HepG2 (cell line): ENCODE data around the gene ACE. TPM values are rescaled to one million over a fixed set of nuclear protein-coding genes. Genes with fewer than 3 reads are reported as not detected.
A peak's percentile ranks its signal among the peaks of the same experiment; 100 is the strongest.

ENCODE experiments used
- ARNTL ChIP-seq: sonication (generic); formaldehyde crosslinking; IDR thresholded peaks from 2 replicates; pipeline ENCODE4 v1.4.0; 2020; ENCODE audit warnings: mild to moderate bottlenecking, missing genetic modification reagents
- DDIT3 ChIP-seq: sonication (generic); formaldehyde crosslinking; IDR thresholded peaks from 2 replicates; pipeline ENCODE4 v1.4.0; 2020; ENCODE audit warnings: mild to moderate bottlenecking, missing genetic modification reagents
- FOXJ3 ChIP-seq: sonication (generic); formaldehyde crosslinking; IDR thresholded peaks from 2 replicates; pipeline ENCODE4 v1.4.0; 2020; ENCODE audit warnings: missing genetic modification reagents, mild to moderate bottlenecking, borderline replicate concordance
- GTF3A ChIP-seq: sonication (generic); formaldehyde crosslinking; conservative IDR thresholded peaks from 2 replicates; pipeline ENCODE4 v1.4.0; 2020; ENCODE audit warnings: mild to moderate bottlenecking, missing genetic modification reagents
- HDAC2 ChIP-seq: sonication (generic); formaldehyde crosslinking; IDR thresholded peaks from 2 replicates; pipeline ENCODE4 v1.4.0; 2020; ENCODE audit warnings: missing genetic modification reagents
- IRX3 ChIP-seq: sonication (generic); formaldehyde crosslinking; IDR thresholded peaks from 2 replicates; pipeline ENCODE4 v1.8.1; 2023; ENCODE audit warnings: mild to moderate bottlenecking, low read depth, missing genetic modification reagents, borderline replicate concordance
- KLF13 ChIP-seq: sonication (generic); formaldehyde crosslinking; IDR thresholded peaks from 2 replicates; pipeline ENCODE4 v1.4.0; 2020; ENCODE audit warnings: mild to moderate bottlenecking, missing genetic modification reagents
- NCOR1 ChIP-seq: fragments of 200-600 bp; sonication (generic); IDR thresholded peaks from 2 replicates; pipeline ENCODE4 v1.7.0; 2017; ENCODE audit warnings: antibody characterized with exemption, low read length, borderline replicate concordance
- PAWR ChIP-seq: sonication (generic); formaldehyde crosslinking; IDR thresholded peaks from 2 replicates; pipeline ENCODE4 v1.4.0; 2020; ENCODE audit warnings: missing genetic modification reagents, mild to moderate bottlenecking, borderline replicate concordance
- RCOR2 ChIP-seq: IDR thresholded peaks from 2 replicates; pipeline ENCODE4 v1.6.1; 2016; ENCODE audit warnings: missing biosample characterization, missing genetic modification reagents
- RORA ChIP-seq: sonication (generic); formaldehyde crosslinking; IDR thresholded peaks from 2 replicates; pipeline ENCODE4 v1.5.0; 2020; ENCODE audit warnings: mild to moderate bottlenecking, missing genetic modification reagents, moderate library complexity
- RXRB ChIP-seq: IDR thresholded peaks from 2 replicates; pipeline ENCODE4 v1.6.1; 2016; ENCODE audit warnings: borderline replicate concordance, missing genetic modification reagents, missing compliant biosample characterization
- TMF1 ChIP-seq: sonication (generic); formaldehyde crosslinking; IDR thresholded peaks from 2 replicates; pipeline ENCODE4 v1.8.1; 2022; ENCODE audit warnings: low read depth, missing genetic modification reagents
- ZFYVE20 ChIP-seq: sonication (generic); formaldehyde crosslinking; IDR thresholded peaks from 2 replicates; pipeline ENCODE4 v1.8.0; 2023; ENCODE audit warnings: low read depth, mild to moderate bottlenecking, moderate library complexity, missing genetic modification reagents, borderline replicate concordance
- ZIK1 ChIP-seq: sonication (generic); formaldehyde crosslinking; IDR thresholded peaks from 2 replicates; pipeline ENCODE4 v1.5.0; 2020; ENCODE audit warnings: mild to moderate bottlenecking, low read depth, missing genetic modification reagents, borderline replicate concordance
- ZMYM4 ChIP-seq: sonication (generic); formaldehyde crosslinking; IDR thresholded peaks from 2 replicates; pipeline ENCODE4 v1.8.1; 2023; ENCODE audit warnings: mild to moderate bottlenecking, missing genetic modification reagents
- ZNF124 ChIP-seq: sonication (generic); formaldehyde crosslinking; IDR thresholded peaks from 2 replicates; pipeline ENCODE4 v1.4.0; 2020; ENCODE audit warnings: missing genetic modification reagents
- ZNF143 ChIP-seq: sonication (generic); formaldehyde crosslinking; IDR thresholded peaks from 2 replicates; pipeline ENCODE4 v1.4.0; 2020; ENCODE audit warnings: missing genetic modification reagents
- ZNF256 ChIP-seq: sonication (generic); formaldehyde crosslinking; conservative IDR thresholded peaks from 2 replicates; pipeline ENCODE4 v1.4.0; 2020; ENCODE audit warnings: missing genetic modification reagents
- ZNF382 ChIP-seq: sonication (generic); formaldehyde crosslinking; IDR thresholded peaks from 2 replicates; pipeline ENCODE4 v1.5.0; 2020; ENCODE audit warnings: missing genetic modification reagents, mild to moderate bottlenecking, borderline replicate concordance
- ZNF431 ChIP-seq: sonication (generic); formaldehyde crosslinking; IDR thresholded peaks from 2 replicates; pipeline ENCODE4 v1.9.0; 2022; ENCODE audit warnings: missing genetic modification reagents, low read depth, mild to moderate bottlenecking, borderline replicate concordance
- ZNF513 ChIP-seq: sonication (generic); formaldehyde crosslinking; conservative IDR thresholded peaks from 2 replicates; pipeline ENCODE4 v1.5.0; 2020; ENCODE audit warnings: missing genetic modification reagents
- ZNF556 ChIP-seq: sonication (generic); formaldehyde crosslinking; IDR thresholded peaks from 2 replicates; pipeline ENCODE4 v1.4.0; 2020; ENCODE audit warnings: mild to moderate bottlenecking, missing genetic modification reagents, borderline replicate concordance
- ZNF615 ChIP-seq: sonication (generic); formaldehyde crosslinking; IDR thresholded peaks from 2 replicates; pipeline ENCODE4 v1.5.0; 2020; ENCODE audit warnings: mild to moderate bottlenecking, missing genetic modification reagents, borderline replicate concordance
- ZNF639 ChIP-seq: conservative IDR thresholded peaks from 2 replicates; pipeline ENCODE4 v1.6.1; 2018; ENCODE audit warnings: missing genetic modification reagents
- ZNF777 ChIP-seq: sonication (generic); formaldehyde crosslinking; IDR thresholded peaks from 2 replicates; pipeline ENCODE4 v1.4.0; 2020; ENCODE audit warnings: missing genetic modification reagents
- ZNF891 ChIP-seq: sonication (generic); formaldehyde crosslinking; IDR thresholded peaks from 2 replicates; pipeline ENCODE4 v1.5.0; 2020; ENCODE audit warnings: mild to moderate bottlenecking, missing genetic modification reagents
- polyA plus RNA-seq, 8 experiments: library from polyadenylated mRNA; depleted of rRNA in 3 of 8; stranded (reverse) in 7 of 8; unstranded in 1 of 8; fragments of >200 nt; fragmentation: Illumina TruSeq in 4 of 8; extraction: Trizol in 4 of 8; gene quantifications; 2 replicates each; pipeline versions ENCODE4 v1.2.1 to v1.2.3, GENCODE V29; 2011 to 2016; ENCODE audit warnings: low read depth in 4 of 8, missing spikeins in 1 of 8, mixed read lengths in 1 of 8; ENCODE audit not compliant: insufficient read depth in 1 of 8
- total RNA-seq, 5 experiments: library from RNA; depleted of rRNA; stranded (reverse); fragments of >200 nt; fragmentation: Illumina TruSeq; extraction: Trizol; gene quantifications; 2 replicates each; pipeline ENCODE4 v1.2.3, GENCODE V29; 2016; ENCODE audit warnings: low read depth in 1 of 5

ACE gene
- total and polyA plus RNA-seq, 2 of the 13 experiments (the other 11 are each of a cell fraction or from before 2014, with no cell fraction given): 0.08 to 0.13 TPM

- TF ChIP-seq GTF3A (CRISPR knock-in tag): no peak
- TF ChIP-seq ZNF143 (CRISPR knock-in tag): 0 out of 2 replicates have a peak, but pooled peaks have one; percentile 29
- no peak for TF ChIP-seq RORA (CRISPR knock-in tag)
- peak; percentile 78 for TF ChIP-seq RCOR2
- TF ChIP-seq FOXJ3 (CRISPR knock-in tag): peak; percentile 84; the same call in 1 of the 2 replicates
- peak; percentile 77 for TF ChIP-seq IRX3 (CRISPR knock-in tag)
- no peak; the same call in 1 of the 2 replicates for TF ChIP-seq ZNF891 (CRISPR knock-in tag)
- peak; percentile 37; the same call in 1 of the 2 replicates for TF ChIP-seq ZNF777 (CRISPR knock-in tag)
- TF ChIP-seq ZNF556 (CRISPR knock-in tag): peak; percentile 68; the same call in 1 of the 2 replicates
- no peak for TF ChIP-seq PAWR (CRISPR knock-in tag)
- TF ChIP-seq ZNF124 (CRISPR knock-in tag): peak; percentile 81
- TF ChIP-seq ZNF639: no peak
- TF ChIP-seq ZNF382 (CRISPR knock-in tag): no peak
- TF ChIP-seq ZNF431 (CRISPR knock-in tag): peak; percentile 75; the same call in 1 of the 2 replicates
- 0 out of 2 replicates have a peak, but pooled peaks have one; percentile 23 for TF ChIP-seq KLF13 (CRISPR knock-in tag)
- peak; percentile 91 for TF ChIP-seq ZMYM4 (CRISPR knock-in tag)
- no peak for TF ChIP-seq DDIT3
- no peak for TF ChIP-seq ZNF513 (CRISPR knock-in tag)
- no peak; the same call in 1 of the 2 replicates for TF ChIP-seq ZIK1
- TF ChIP-seq ZFYVE20 (CRISPR knock-in tag): no peak
- TF ChIP-seq ZNF615 (CRISPR knock-in tag): no peak; the same call in 1 of the 2 replicates
- no peak for TF ChIP-seq ARNTL
- peak; percentile 95 for TF ChIP-seq HDAC2 (CRISPR knock-in tag)
- peak; percentile 88 for TF ChIP-seq RXRB (CRISPR knock-in tag)
- TF ChIP-seq TMF1 (CRISPR knock-in tag): peak; percentile 10; the same call in 1 of the 2 replicates
- no peak for TF ChIP-seq ZNF256
- peak; percentile 84; the same call in 1 of the 2 replicates for TF ChIP-seq NCOR1
Measured at GRCh38 chr17:63519972-63520882, 43.4 kb downstream of the ACE start (continued).
